HPDE6-E6E7 (cell line): ENCODE measurements around the gene PA2G4.
"Not testable (repeated sequence)": the region's sequence is repeated elsewhere in the genome, so short reads cannot be mapped to it uniquely, and the experiment has no call there.

Source experiments
- DNase-seq: peaks from one replicate; pipeline ENCODE4 v3.0.0; 2011; ENCODE audit warnings: missing footprints; ENCODE audit errors: extremely low spot score

PA2G4 gene

DNA sequence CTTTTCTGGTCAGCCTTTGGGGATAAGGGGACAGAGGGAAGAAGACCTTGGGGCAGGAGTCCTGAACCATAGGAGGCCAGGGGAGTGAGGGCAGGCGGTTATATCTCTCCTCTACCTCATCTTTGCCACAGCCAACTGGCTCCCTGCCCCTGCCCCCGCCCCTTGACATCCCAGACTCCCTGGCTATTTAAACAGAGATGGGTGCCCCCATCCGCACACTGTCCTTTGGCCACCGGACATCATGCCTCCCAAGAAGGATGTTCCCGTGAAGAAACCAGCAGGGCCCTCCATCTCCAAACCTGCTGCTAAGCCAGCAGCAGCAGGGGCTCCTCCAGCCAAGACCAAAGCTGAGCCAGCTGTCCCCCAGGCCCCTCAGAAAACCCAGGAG is 49.3 kb downstream of the PA2G4 start:
- no peak for DNase-seq

DNA sequence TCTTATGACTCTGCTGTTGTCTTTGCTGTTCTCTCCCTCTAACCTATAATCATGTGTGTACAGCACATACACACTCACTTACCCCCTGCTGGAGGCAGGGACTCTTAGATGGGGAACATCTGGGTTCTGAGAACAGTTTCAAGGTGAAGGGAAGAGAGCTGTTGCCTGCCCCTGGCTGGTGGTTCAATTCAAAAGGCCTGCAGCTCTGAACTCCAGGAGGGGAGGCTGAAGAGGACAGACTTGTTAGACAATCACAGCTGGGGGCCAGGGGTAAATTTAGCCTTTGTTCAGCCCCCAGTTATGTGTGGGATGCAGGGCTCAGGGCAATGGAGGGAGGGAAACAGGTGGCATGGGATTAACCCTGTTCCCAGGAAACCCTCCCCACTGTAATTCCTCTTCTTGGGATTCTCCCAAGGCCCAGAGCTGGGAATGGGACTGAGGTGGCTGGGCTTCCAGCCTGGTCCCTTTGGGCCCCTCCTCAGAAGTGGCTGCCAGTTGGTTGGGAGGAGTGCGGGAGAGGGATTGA is 50.0 kb downstream of the PA2G4 start:
- no peak for DNase-seq

DNA sequence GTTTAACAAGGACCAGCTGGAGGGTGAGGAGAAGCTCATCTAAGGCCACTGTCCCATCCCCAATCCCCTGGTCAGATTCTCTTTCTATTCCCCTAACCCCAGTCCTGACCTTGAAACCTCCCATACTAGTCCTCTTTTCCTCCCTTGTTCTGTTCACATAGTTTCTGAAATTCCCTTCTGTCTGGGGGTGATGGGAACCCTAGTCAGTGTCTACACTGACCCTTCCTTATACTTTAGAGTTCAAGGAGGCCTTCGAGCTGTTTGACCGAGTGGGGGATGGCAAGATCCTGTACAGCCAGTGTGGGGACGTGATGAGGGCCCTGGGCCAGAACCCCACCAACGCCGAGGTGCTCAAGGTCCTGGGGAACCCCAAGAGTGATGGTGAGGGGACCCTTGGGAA is 50.5 kb downstream of the PA2G4 start:
- no peak for DNase-seq

DNA sequence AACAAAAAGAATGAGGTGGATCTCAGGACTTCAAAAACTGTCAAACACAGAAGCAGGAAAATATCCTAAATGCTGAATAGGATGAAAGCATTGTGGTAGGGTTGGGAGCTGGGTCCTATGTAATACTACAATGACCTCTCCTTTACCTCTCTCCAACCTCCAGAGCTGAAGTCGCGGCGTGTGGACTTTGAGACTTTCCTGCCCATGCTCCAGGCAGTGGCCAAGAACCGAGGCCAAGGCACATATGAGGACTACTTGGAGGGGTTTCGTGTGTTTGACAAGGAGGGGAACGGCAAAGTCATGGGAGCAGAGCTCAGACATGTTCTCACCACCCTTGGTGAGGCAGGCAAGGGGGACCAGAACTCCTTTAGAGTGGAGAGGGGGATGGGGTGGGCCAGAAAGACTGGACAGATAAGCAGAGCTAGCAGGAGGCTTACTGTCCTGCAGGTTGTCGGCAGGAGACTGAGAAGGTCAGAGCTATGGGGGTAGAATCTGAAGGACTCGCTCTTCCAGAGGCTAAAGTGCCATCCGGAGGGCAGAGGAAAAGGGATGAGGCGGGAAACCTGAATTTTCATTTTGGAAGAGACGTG is 51.0 kb downstream of the PA2G4 start:
- no peak for DNase-seq

DNA sequence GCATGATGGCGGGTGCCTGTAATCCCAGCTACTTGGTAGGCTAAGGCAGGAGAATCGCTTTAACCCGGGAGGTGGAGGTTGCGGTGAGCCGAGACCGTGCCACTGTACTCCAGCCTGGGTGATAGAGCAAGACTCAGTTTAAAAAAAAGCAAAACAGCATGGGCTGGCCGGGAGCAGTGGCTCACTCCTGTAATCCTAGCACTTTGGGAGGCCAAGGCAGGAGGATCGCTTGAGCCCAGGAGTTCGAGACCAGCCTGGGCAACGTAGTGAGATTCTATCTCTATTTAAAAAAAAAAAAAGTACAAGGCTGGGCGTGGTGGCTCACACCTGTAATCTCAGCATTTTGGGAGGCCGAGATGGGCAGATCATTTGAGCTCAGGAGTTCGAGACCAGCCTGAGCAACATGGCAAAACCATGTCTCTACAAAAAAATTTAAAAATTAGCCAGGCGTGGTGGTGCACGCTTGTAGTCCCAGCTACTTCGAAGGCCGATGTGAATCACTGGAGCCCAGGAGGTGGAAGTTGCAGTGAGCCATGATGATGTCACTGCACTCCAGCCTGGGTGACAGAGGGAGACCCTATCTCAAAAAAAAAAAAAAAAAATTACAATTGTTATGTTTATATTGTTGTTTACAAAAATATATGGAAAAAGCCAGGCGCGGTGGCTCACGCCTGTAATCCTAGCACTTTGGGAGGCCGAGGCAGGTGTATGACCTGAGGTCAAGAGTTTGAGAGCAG is 52.3 kb downstream of the PA2G4 start:
- not testable (repeated sequence) for DNase-seq

DNA sequence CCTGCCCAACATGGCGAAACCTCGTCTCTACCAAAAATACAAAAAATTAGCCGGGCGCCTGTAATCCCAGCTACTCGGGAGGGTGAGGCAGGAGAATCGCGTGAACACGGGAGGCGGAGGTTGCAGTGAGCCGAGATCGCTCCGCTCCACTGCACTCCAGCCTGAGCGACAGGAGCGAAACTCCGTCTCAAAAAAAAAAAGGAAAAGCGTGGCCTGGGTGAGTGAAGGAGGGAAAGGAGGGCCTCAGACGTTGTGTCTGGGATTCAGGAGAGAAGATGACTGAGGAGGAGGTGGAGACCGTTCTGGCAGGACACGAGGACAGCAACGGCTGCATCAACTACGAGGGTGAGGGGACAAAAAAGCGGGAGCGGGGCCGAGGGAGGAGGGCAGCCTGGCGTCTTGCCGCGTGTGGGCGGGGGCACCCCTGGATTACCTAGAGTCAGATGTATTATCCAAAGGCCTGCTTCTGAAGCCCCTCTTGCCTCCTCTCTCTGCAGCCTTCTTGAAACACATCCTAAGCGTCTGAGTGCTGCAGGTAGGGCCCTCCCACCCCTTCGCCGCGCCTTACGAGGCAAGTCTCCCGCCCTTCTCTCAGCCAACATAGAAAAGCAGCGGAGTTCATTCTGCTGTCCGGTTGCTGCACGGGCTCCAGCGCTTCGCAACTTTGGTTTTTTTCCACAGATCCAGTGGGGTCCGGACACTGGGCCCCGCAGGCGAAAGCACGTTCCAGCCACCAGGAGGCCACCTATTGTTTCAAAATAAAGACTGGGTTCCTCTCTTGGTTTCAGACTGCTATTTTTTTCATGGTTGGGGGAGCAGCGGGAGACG is 53.1 kb downstream of the PA2G4 start:
- DNase-seq, result peak; percentile 70

DNA sequence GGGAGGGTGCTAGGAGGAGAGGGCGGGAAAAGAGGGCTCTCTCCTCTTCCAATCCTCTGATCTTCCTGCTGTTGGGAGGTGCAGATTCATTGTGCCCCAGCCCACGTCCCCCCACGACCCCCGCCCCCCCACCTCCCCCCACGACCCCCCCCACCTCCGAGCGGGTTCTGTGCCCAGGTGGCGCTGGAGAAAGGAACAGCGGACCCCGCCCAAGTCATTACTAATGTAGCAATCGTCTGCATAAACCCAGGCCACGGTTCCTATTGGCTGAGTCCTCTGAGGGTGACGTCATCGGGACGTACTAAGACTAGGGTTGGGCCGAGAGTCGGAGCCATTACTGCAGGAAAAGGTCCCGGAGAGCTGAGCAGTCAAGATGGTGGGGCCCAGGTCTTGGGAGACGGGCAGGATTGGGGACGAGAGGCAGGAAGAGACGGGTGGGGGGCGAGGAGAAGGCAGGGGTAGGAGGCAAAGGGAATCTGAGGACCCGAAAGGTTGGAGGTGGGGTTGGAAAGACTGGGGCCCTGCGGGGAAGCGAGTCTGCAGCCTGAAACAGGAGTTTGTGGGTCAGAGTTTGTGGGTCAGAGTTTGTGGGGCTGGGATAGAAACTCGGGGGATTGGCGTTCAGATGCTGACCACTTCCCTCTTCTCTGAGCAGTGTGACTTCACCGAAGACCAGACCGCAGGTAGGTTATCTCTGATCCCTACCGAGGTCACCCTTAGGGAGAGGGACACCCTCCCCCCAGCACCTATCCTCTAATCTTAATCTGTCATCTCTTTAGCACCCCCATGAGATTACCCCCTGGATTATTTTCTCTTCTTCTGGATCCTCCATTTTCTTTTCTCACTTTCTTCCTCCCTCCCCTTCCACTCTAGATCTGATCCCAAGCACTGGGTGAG is 53.9 kb downstream of the PA2G4 start, which contains the start of gene MYL6:
TSS of gene MYL6 (plus strand) at position 331 of the 897 bp plus-strand sequence. CDS start at position 374, 43 bp downstream.
- DNase-seq, result peak; percentile 93

DNA sequence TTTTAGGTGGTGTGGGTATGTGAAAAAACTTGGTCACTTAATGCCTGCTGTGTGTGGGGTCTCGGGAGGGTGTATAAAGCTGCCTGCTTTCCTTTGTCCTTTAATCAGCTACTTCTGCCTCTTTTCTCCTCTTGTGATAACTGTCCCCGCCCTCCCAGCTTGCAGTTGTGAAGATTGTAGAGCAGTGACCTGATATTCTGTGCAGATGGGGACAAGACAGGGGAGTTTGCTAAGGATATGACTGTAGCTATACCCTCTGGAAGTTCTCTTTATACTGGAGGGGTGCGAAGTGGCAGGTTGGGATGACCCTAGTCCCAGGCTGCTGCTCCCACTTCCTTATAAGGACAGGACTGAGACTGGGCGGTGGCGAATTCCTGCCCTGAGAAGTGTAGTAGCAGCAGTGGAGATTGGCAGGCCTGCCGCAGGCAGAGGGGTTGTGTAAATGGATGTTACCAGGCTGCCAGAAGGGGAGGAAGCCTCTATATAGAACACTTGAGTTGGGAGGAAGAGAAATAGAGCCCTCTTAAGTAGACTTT is 54.6 kb downstream of the PA2G4 start:
- DNase-seq, result peak; percentile 44

DNA sequence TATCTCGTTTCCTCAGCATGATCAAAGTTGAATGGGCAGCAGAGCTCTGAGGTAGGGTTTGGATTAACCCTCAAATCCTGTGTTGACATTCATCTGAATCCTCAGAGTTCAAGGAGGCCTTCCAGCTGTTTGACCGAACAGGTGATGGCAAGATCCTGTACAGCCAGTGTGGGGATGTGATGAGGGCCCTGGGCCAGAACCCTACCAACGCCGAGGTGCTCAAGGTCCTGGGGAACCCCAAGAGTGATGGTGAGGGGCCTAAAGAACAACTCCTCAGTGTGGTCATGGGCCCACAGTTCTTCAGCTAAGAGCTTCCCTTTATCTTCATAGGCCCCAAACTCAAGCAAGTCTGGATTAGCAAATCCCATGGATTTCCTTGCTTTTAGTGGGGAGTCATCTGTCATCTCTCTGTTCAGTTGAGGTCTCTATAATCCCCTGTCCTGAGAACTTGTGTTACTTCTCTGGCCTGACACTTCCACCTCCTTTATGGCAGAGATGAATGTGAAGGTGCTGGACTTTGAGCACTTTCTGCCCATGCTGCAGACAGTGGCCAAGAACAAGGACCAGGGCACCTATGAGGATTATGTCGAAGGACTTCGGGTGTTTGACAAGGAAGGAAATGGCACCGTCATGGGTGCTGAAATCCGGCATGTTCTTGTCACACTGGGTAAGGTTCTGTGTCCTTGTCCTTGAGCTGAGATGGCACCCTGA is 55.3 kb downstream of the PA2G4 start:
- DNase-seq, result no peak

DNA sequence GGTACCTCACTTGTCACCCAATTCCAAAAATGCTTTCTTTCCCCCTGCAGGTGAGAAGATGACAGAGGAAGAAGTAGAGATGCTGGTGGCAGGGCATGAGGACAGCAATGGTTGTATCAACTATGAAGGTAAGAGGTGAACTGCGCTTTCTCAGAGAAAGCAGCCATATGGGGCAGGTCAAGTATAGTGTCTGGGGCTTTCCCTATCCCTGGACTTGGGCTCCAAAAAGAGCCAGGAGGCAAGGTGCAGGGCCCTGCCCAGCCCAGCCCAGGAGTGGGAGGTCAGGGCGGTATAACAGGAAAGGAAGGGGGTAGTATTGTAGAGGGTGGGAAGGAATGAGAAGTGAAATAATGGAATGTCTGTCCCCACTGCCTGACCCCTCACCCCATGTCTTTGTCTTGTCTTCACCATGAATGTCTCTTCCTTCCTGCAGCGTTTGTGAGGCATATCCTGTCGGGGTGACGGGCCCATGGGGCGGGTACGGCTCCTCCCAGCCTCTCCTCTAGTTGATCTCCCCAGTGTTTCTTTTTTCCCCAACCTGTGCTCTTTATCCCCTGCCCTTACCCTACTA is 55.9 kb downstream of the PA2G4 start:
- DNase-seq, result no peak

DNA sequence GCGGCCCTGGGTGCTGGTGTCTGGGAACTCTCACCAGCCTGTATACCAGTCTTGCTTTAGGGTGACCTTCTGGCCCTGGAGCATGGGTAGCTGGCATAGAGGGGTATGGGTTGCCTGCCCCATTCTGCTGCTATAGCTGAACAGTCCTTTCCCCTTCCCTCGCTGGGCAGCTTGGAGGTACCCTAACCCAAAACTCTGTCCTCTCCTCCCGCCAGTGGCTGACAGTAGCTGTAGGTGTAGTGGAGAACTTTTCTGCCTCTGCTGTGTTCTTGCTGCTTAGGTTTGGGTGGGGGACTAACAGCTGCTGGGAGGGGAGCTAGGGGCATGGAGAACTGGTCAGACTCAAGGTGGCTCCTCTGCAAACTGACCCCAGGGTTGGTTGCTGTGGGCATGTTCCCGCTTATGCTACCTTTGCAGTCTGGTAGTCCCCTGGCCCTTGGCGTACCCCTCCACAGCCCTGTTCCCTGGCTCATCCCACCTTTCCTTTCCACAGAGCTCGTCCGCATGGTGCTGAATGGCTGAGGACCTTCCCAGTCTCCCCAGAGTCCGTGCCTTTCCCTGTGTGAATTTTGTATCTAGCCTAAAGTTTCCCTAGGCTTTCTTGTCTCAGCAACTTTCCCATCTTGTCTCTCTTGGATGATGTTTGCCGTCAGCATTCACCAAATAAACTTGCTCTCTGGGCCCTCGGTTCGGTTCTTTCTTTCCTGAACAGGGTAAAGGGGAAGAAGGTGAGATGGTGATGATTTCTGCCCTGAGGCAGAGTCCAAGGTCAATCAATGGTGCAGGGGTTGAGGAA is 56.7 kb downstream of the PA2G4 start:
- DNase-seq, result no peak

DNA sequence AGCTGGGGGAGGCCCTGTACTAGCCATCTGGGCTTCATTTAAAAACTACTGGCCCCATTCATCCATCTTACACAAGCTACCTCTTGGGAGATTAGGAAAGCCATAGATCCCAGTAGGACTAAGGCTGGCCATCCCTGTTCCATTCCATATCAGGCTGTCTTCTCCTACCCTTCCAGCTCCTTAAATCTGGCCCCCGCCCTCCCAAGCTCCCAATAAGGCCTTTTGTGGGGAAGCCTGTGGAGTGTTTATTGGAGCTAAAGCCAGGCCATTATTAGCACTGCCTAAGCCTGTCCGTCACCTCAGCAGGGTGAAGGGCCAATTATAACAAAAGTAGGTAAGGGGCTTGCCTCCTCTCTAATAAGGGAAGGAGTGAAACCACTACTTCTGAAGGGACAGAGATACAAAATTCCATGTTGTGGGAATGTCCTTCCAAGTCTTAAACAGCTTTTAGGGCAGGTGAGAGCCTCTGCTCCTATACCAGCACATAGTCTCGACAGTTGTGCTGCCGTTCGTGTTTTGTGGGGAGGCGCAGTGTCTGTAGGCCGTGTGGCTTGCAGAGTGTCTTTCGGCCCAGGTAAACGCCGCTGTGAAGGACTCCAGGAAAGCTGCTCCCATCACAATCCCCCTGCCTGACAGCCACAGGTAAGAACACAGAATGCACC is 57.5 kb downstream of the PA2G4 start:
- DNase-seq, result no peak

DNA sequence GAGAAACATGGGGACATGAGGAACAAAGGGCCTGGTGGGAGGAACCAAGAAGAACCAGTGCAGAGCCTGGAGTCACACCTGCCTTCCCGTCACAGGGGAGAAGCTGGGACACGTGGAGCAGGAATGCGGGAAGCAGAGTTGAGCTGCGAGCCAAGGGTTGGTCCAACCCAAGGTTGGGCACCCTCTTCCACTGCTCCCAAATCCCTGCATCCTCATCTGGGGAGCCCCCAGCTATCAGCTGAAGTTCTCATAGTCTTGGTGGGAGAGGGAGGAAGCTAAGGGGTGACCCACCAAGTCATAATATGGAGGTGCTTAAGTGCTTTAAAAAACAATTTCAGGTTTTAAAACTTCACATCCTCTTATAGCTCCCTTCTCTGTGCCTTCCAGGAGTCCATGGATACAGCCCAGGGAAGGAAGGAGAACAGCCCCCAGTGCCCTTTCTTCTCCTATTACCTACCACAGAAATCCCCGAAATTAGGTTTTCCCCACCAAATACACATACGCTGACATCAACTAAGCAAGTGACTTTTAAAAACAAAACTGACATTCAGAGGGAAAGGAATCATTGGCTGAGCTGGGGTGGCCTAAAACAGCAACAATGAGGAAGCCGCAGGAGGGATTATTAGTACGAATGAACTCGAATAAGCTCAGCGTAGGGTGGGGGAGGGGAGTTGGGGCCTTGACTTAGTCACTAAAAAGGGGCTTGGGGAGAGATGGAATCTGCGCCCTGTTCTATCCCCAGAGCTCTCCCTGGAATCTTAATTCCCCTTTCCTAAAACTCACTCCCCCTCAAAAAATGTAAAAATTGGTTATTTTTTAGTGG is 58.3 kb downstream of the PA2G4 start:
- no peak for DNase-seq
